NCI-H2029 treated with DMSO at 0.1 percent for 48 hours (cell line): Measurements from ENCODE around the gene KCNIP4.

Experiments used
- DNase-seq: peaks from one replicate; lab custom pipeline; 2025; lab: John Stamatoyannopoulos, UW

The KCNIP4 gene

DNA sequence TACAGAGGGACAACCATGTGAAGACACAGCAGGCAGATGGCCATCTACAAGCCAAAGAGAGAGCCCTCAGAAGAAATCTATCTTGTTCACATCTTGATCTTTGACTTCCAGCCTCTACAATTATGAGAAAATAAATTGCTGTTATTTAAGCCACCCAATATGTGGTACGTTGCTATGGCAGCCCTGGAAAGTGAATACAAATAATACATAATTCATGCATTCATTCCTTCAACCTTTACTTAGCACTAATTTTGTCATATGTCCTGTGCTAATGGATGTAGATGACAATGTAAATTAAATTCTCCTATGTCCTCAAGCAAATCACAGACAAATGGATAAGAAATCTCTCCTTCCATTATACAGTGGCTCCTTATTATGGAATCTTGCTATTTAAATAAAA, 886.7 kb downstream of the KCNIP4 start:
- no peak for DNase-seq

DNA sequence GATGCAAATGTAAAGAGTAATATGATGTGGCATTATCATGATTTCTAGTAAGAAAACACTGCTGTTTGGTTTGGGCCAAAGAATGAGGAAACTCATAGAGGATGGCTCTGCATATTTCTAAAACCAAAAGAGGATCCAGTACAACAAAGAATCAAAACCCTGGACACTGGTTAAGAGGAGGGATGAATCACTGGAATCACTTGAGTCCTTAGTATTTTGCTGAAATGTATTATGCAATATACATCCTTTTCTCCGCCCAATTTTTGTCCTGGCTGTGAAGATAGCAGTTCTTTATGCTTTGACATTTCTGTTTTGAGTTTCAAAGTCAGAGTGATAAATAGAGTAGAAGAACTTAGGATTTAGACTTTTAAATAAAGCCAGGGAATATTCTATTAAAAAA, 902.4 kb downstream of the KCNIP4 start:
- DNase-seq, result no peak

DNA sequence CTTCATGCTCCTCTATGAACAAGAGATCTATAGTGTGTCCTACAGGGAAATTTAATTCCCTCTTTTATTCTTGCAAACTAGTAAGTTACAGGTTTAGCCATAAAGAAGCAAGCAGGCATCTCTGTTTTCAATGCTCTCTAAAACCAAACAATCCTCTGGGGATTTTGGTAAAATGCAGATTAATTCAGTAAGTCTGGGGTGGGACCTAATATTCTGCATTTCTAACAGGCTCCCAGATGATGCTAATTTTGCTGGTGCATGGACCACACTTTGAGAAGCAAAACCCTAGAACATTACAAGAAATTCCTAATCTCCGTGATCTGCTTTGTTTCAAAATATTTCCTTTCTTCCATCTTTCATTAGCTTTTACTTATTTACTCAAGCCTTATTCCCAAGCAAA, 903.5 kb downstream of the KCNIP4 start:
- no peak for DNase-seq

DNA sequence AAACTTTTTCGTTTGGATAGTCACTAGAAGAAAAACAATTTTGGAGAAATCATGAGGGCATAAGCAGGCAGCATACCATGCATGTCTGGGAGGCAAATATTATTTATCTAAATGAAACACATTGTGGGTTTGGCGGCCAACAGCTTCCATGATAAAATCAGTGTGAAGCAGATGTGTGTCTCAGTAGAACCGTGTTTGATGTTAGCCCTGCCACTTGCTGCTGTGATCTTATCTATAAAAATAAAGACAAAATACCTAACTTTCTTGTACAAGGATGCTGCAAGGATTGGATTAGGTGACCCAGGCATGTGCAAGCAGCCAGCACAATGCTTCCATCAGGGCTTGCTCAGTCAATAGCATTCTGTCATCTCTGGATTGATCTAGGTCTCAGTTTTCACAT, 906.9 kb downstream of the KCNIP4 start:
- no peak for DNase-seq

DNA sequence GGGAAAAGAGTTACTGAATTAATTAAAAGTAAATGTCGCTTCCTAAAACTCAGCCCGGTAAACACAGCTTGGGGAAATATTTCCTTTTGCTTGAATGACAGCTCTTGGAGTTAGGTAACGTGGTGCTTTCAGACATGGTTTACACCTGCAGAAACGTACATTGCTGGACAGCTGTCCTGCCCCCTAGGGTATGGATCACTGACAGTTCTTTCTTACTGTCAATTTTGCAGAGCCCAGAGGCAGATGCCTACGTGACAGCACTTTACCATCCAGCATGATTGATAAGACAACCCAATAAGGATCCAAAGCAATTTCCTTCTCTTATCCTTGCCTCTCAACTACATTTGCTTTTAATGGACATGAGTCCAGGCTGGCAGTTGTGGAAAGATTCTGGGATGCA, 913.8 kb downstream of the KCNIP4 start:
- no peak for DNase-seq

DNA sequence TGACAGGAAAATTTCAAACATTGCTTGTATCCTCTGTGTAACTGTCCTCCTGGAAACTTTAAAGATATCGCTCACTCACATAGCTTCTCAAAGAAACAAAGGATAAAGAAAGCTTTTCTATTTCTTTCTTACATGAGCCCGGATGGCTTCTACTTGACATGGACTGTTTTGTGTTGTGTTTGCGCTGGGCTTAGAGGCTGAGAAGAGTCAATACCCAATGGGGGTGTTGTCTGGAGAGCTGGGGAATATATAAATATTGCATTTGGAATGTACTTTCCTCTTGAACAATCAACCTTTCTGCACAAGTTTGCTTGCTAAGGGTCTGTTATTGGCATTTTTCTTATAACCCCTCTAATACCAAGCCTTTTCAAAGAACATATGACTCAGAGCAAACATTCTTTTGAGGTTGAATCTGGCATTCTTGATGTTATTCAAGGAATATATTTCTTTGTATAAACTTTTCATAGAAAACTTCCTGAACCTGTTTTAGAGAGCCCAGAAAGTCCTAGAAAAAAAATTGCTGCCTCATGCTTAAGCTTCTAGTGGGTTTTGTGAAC, 916.4 kb downstream of the KCNIP4 start:
- DNase-seq, result no peak

DNA sequence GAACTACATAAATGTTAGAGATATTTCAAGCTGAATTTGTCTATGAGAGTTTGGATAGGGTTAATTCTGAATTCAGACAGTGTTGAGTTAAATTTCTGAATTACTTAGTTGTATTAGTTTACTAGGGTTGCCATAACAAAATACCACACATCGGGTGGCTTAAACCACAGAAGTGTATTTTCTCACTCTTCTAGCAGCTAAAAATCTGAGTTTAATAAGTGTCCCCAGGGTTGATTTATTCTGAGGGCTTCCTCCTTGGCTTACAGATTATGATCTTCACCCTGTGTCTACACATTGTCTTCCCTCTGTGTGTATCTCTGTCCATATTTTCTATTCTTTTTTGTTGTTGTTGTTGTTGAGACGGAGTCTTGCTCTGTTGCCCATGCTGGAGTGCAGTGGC, 929.8 kb downstream of the KCNIP4 start:
- DNase-seq, result no peak

DNA sequence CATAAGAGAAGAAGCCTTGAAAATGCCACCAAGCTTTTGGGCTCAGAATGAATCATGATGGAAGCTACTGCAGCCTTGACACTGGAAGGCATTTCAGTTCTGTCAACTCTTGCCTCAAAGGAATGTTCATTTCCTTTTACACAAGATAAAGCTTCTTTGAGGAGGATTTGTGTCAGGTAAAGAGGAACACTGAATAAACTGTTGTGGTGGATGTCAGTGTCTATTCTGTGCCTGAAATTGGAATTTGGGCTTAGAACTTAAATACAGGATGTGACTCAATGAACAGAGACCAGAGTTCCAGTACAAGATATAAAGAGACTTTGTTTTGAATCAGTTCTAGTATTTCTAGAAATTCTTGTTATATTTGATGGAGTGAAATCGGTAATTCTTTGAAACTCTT, 935.1 kb downstream of the KCNIP4 start:
- DNase-seq, result no peak

DNA sequence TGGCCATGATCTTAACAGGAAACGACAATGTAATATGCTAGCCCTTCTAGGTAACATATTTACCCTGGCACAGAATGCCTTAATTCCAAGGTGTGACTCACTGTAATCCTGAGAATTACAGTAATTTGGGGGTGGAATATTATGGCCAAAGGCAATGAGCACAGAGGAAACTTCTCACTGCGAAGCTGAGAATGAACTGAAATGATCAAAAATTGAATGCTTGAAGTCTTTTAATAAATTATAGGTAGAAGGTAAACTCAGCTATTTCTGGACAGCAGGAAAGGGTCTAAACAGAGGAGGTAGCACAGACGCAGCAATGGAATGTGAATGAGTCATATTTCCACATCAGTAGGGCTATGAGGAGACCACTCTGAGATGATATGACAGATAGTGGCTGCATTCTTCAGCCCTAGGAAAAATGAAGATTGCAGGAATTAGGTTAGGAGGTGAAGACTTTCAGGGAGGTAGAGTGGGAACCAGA, 935.7 kb downstream of the KCNIP4 start:
- DNase-seq, result no peak

DNA sequence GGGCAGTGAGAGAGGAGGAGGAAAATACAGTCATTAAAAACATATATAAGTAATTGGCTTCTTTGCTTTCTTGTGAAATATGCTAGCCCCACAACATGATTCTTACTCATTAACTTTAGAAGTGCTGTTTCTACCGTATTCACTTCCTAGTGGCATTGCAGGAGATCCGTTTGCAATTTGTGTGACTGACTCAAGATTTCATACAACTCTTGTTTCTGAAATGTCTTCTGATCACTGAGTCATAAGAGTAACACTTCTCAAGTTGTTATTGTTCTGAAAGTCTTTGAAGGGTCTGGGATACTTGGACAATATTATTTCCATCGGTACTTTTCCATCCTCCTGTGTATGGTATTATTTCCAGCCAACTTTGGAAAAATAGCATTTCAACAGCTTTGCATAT, 937.5 kb downstream of the KCNIP4 start:
- DNase-seq, result no peak

DNA sequence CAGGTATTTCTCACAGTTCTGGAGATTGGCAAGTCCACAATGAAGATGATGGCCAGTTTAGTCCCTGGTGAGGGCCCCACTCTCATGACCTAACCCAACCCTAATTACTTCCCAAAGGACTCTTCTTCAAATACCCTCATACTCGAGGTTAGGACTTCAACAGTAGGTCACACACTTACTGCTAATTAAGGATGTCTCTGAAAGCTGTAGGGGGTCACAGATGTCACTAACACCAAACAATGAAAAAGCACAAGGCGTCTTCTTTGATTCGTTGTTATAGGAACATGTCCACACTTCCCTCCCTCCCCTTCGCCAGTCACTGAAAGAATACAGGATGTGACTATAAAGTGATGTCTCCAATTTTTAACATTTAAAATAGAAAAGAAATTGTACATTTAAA, 938.6 kb downstream of the KCNIP4 start:
- no peak for DNase-seq

DNA sequence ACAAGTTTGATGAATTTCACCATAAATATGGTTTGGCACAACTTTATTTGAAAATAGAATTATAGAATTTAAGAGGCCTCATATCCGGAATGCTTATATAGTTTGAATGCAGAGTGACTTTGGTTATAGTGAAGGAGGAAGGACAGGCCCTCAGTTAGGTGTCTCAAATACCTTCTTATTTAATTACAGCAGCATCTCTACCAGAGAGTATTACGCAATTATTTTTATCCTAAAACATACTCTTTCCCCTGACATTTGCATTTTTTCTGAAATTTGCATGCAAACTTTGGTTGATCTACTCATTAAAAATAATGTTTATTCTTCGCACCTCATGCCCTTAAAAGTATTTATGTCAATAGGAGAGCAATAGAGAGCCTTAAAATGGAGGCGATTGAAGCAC, 942.9 kb downstream of the KCNIP4 start:
- no peak for DNase-seq

DNA sequence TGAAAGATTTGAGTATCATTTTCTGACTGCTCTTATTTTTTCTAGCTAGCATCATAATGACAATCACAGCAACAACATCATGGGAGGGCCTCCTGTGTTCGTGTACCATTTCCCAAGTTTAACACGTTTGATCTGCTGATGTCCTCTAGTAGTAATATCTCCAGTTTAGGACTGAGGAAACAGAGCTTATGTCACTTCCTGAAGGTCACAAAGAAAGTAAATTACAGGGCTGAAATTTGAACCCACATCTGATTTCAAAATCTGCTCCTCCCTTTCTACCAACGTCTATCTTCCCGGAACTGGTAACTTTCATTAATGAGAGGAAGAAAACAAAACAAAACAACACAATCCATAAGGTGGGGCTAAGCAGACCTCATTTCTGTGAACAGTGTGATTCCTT, 945.6 kb downstream of the KCNIP4 start:
- DNase-seq, result no peak

DNA sequence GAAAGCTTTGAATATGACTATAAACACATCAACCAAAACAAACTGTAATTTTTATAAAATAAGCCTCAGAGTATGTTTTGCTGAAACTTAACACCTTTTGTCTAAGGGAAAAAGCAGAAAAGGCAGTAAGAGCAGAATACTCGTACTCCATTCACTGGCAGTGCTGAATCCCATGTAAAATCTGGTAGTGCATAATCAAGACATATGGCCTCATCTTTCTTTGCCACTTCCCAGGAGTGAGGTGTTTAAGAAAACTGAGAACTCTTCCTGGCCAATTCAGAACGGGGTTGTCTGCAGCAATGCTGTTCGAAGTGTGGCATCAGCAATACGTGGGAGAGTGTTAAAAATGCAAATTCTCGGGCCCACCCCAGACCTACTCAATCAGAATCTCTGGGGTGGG, 946.3 kb downstream of the KCNIP4 start:
- no peak for DNase-seq

DNA sequence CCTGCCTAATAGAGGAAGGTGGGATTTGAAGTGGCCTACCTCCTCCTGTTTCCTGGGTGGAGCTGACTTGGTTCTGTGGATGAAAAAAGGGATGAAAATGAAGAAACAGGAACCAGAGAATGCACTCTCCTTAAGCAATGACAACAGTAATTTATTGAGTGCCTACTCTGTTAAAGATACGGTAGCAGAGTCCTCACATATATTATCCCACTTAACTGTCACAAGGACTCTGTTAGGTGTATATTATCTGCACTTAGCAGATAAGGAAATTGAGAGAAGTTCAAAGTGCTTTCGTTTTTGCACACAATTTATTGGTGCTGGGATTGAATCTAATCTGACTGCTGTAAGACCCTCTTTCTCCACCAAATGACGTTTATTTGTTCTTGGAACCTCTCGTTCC, 947.1 kb downstream of the KCNIP4 start:
- DNase-seq, result no peak

DNA sequence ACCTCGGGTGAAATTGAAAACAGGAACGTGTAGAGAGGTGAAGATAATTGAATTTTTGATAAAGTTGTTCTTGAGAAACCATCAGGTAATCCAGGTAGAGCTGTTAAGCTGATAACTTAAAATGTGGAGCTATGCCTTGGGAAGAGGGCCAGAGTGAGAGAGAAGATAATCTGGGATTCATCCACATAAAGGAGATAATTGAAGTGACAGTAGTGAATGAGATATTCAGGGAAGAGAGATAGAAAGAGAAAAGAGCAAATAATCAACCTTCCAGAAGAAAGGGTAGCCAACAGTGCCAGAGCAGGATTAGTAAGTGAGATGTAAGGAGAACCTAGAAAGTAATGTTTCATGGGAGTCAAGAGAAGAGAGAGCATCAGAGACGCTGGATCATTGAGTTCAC, 950.7 kb downstream of the KCNIP4 start:
- DNase-seq, result no peak

DNA sequence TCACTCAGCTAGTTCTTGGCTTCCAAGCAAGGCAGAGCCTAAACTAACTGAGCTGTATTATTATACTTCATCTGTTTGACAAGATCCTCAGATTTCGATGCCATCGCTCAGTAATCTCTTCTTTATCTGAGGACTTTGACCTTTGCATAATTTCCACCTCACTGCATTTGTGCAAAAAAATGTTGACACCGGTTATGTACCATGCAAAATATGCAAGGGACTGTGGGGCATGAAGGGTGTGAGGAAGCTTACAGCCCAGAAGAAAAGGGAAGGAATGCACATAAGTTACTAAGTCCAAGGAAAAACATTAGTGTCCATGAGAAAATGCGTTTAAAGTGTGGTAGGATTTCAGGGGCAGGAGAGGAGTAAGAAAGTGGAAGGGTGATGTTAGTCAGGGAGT, 953.0 kb downstream of the KCNIP4 start:
- DNase-seq, result no peak

DNA sequence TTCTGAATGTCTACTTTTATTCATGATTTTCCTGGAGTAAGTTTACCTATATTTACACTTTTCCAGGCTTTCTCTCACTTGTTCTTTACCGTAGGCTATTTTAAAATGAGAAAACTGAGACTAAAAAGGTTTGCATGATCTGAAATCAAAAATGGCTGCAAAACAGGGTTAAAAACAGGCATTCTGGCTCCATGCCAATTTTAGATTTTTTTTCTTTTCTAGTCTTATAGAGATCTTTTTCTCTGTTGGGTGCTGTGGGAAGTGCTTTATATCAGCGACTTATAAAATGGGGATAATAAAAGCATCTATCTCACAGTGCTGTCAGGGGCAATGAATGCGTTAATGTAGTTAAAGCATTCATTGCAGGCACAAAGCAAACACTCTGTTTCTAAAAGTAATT, 953.6 kb downstream of the KCNIP4 start:
- no peak for DNase-seq

DNA sequence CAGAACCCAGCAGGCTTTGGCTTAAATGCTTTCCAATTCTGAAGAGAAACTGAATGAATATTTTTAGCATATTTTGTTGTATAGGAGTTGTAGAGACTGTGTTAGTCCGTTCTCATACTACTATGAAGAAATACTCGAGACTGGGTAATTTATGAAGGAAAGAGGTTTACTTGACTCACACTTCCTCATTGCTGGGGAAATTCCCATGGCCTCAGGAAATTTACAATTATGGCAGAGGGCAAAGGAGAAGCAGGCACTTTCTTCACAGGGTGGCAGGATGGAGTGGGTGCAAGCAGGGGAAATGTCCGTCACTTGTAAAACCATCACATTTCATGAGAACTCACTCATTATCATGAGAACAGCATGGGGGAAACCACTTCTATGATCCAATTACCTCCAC, 956.6 kb downstream of the KCNIP4 start:
- DNase-seq, result no peak

DNA sequence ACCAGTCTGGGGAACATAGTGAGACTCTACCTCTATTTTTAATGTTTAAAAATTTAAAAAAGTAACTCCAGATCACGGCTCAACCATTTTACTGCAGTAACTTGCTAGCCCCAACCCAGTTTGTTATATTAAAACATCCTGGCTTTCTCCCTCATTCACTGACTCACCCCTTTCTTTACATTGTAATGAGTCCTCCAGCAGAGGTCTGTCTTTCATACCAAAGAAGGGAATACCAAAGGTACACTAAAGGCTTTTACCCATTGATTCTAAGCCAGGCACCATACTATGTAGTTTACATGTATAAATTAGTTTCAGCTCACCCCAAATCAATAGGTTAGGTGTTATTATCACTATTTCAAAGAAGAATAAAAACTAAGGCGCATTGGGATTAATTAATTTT, 961.4 kb downstream of the KCNIP4 start:
- DNase-seq, result no peak

DNA sequence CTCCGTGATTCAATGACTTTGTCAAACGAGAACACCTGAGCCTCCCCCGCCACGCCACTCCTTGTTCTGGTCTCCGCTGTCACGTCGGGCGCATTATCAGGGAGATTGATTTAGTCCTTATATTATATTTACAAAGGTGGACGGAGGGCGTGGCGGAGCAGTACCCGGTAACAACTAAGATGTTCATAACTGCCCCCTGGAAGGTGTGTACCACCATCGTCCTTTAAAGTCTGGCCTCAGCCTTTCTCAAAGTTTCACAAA, 964.1 kb downstream of the KCNIP4 start:
- no peak for DNase-seq

DNA sequence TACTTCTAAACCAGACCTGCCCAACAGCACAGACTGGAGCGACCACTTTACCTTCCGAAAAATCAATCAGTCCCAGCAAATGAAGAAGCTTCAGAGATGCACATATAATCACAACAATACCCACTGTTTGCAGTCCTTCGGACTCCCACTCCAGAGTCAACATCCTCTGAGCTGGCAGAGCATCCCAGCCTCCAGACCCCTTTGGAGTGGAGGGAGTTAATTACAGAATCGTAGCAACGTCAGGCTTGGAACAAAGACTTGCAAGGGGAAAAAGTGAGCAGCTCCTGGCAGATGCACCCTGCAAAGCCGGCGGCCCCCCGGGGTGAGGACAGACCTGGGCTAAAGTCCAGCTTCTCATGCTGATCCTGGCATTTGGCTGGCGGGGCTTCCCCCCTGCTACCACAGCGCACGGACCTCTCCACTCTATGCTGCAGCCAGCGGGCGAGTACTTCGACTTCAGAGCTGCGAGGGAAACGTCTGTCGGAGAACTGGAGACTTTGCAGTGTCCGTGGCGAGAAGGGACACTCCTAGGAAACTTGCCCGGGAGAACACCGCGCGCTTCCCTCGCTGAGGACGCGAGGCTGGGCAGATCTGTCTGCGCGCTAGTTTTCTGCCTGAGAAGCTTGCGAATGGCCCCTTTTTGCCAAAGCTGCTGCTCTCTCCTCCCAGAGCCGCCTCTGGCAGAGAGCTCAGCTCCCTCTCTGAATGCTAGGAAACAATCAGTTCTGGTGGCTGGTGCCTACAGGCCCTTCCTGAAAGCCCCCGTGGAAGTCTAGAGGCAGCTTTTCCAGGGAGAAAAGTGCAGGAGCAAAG, 964.6 kb downstream of the KCNIP4 start:
- no peak for DNase-seq

DNA sequence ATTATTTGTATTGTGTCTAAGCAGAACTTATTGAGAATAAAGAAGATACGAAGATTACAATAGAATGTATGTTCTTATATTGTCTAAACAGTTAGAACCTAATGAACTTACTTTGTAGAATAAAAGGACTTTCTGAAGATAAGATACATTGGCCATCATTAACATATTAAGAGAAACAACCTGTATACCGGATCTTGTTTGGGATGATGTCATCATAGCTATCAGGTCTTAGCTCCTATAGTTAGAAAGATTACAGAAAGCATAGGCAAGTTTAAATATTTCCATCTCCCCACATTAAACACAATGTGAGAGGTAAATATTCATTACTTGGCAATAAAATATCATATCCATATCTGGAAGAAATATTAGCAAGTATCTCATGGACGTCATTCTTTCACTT, 966.0 kb downstream of the KCNIP4 start:
- no peak for DNase-seq

DNA sequence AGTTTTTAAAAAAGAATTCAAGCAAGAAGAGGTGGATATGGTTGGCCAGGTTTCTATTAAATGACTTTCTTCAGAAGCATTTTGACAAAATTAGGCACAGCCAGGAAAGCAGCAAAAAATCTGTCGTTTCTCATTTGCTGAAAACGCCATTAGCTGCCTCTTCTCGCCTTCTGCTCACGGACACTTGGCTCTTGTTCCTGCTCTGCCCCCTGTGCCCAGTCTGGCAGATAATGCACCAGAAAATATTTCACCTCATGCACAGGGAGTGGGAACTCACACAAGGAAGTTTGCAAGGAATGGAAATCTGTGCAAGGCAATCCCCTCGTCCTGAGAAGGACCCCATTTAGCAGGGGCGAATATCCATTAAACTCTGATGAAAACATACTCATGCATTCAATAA, 988.3 kb downstream of the KCNIP4 start:
- DNase-seq, result no peak
